IPS-NIHi7 (cell line): ENCODE data around the gene RAB37.

Experiments
- DNase-seq: peaks from one replicate; pipeline ENCODE4 v3.0.0; 2012; ENCODE audit warnings: mixed read lengths; ENCODE audit errors: extremely low spot score

RAB37 gene

GRCh38 chr17:74736513-74737298 lies at the start of gene RAB37:
Gene RAB37 (plus strand): TSS chr17:74737256. CDS start chr17:74737273, 17 bp downstream.
- DNase-seq = peak; percentile 82

- DNase-seq = no peak
Measured at GRCh38 chr17:74687886-74688285, 49.2 kb upstream of the RAB37 start.

GRCh38 chr17:74690409-74690825 lies 46.6 kb upstream of the RAB37 start:
- no peak for DNase-seq

- no peak for DNase-seq
Measured at GRCh38 chr17:74691151-74691550, 45.9 kb upstream of the RAB37 start.

GRCh38 chr17:74694081-74694480 lies 43.0 kb upstream of the RAB37 start:
- no peak for DNase-seq

- no peak for DNase-seq
Measured at GRCh38 chr17:74695629-74696028, 41.4 kb upstream of the RAB37 start.

GRCh38 chr17:74697515-74697914 lies 39.5 kb upstream of the RAB37 start:
- no peak for DNase-seq

- DNase-seq = no peak
Measured at GRCh38 chr17:74698069-74698468, 39.0 kb upstream of the RAB37 start.

- no peak for DNase-seq
Measured at GRCh38 chr17:74699236-74699635, 37.8 kb upstream of the RAB37 start.

- DNase-seq = no peak
Measured at GRCh38 chr17:74702116-74702871, 34.8 kb upstream of the RAB37 start.

GRCh38 chr17:74703311-74703710 lies 33.7 kb upstream of the RAB37 start:
- DNase-seq = no peak

GRCh38 chr17:74704544-74704943 lies 32.5 kb upstream of the RAB37 start:
- DNase-seq = no peak

- DNase-seq = no peak
Measured at GRCh38 chr17:74711058-74711824, 25.8 kb upstream of the RAB37 start.

GRCh38 chr17:74712301-74712700 lies 24.8 kb upstream of the RAB37 start:
- no peak for DNase-seq

- no peak for DNase-seq
Measured at GRCh38 chr17:74712756-74713155, 24.3 kb upstream of the RAB37 start, which contains the start of gene CD300LF. Gene CD300LF (minus strand): TSS chr17:74712923. CDS start chr17:74712866, 57 bp downstream.

- no peak for DNase-seq
Measured at GRCh38 chr17:74713171-74713755, 23.8 kb upstream of the RAB37 start.

- no peak for DNase-seq
Measured at GRCh38 chr17:74715144-74715543, 21.9 kb upstream of the RAB37 start.

- no peak for DNase-seq
Measured at GRCh38 chr17:74720506-74720905, 16.6 kb upstream of the RAB37 start.

- no peak for DNase-seq
Measured at GRCh38 chr17:74722782-74723181, 14.3 kb upstream of the RAB37 start.

- DNase-seq = no peak
Measured at GRCh38 chr17:74723891-74724290, 13.2 kb upstream of the RAB37 start.

- DNase-seq = no peak
Measured at GRCh38 chr17:74725111-74725510, 11.9 kb upstream of the RAB37 start.
